GM12892 (cell line): ENCODE results near the gene OR1K1.

Experiments
- POLR2A ChIP-seq: IDR thresholded peaks from 2 replicates; pipeline ENCODE4 v1.6.1; 2011; ENCODE audit warnings: low read depth, low read length, control low read depth
- TAF1 ChIP-seq: IDR thresholded peaks from 2 replicates; pipeline ENCODE4 v1.6.1; 2011; ENCODE audit warnings: low read depth, mild to moderate bottlenecking, control low read depth, low read length, borderline replicate concordance

DNA sequence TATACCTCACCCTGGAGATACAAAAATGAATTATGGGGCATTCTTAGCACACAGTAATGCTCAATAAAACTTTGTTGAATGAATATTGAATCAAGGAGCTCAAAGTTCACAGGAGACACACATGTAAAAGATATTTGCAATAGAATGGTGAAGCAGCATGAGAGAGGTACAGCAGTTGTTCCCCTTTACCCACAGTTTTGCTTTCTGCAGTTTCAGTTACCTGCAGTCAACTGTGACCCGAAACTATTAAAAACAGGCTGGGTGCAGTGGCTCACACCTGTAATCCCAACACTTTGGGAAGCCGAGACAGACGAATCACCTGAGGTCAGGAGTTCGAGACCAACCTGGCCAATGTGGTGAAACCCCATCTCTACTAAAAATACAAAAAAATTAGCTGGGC lies 13.6 kb upstream of the OR1K1 start:
- no peak for TF ChIP-seq POLR2A
- no peak for TF ChIP-seq TAF1
